Activated naive CD8-positive, alpha-beta T cell treated with anti-CD3 and anti-CD28 coated beads, Interleukin-2, amount 10 ng/mL, durations not matched to agents 7 days and 5 days (primary cell): Measurements from ENCODE around the gene ERFL. TPM values are rescaled to one million over a fixed set of nuclear protein-coding genes. Genes with fewer than 3 reads are reported as not detected.

Source experiments
- ATAC-seq: fragments of 150-1000 bp; cut with Tn5 transposase; one replicate; pipeline ENCODE4 v1.10.0; 2021; ENCODE audit warnings: low read depth, moderate library complexity
- POLR2A ChIA-PET: fragments of 350-600 bp; sonication (Branson Sonifier 250); formaldehyde crosslinking; loops from one replicate; lab custom pipeline; 2021; ENCODE audit warnings: antibody characterized with exemption; lab: Charles Lee
- DNase-seq: peaks from one replicate; pipeline ENCODE4 v3.0.0; 2021
- H3K27ac Mint-ChIP-seq: one replicate; pipeline ENCODE4 v1.8.0; 2022; ENCODE audit warnings: mild to moderate bottlenecking, mixed read lengths
- H3K27me3 Mint-ChIP-seq: one replicate; pipeline ENCODE4 v1.8.0; 2022; ENCODE audit warnings: mild to moderate bottlenecking, moderate library complexity, mixed read lengths
- H3K36me3 Mint-ChIP-seq: one replicate; pipeline ENCODE4 v1.8.0; 2021; ENCODE audit warnings: mild to moderate bottlenecking, mixed read lengths
- H3K4me1 Mint-ChIP-seq: one replicate; pipeline ENCODE4 v1.8.0; 2021; ENCODE audit warnings: mixed read lengths
- H3K4me3 Mint-ChIP-seq: one replicate; pipeline ENCODE4 v1.8.0; 2022; ENCODE audit warnings: mild to moderate bottlenecking, moderate library complexity, mixed read lengths
- H3K9me3 Mint-ChIP-seq: one replicate; pipeline ENCODE4 v1.8.0; 2021; ENCODE audit warnings: mixed read lengths
- total RNA-seq, 2 experiments: library from RNA; stranded (reverse); gene quantifications; one replicate each; pipeline ENCODE4 v1.2.3, GENCODE V29; 2021

The ERFL gene
- total RNA-seq, 2 experiments from 2014 or later: 4.3 to 4.5 TPM

DNA sequence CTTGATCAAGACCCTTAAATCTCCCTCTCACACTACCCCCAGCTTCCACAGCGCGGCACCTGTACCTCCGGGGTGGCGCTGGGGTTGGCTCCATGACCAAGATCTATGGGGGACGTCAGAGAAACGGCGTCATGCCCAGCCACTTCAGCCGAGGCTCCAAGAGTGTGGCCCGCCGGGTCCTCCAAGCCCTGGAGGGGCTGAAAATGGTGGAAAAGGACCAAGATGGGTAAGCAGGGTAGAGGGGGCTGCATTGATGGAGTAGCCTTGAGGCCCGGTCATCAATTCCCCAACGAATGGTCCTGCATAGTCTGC is 59.3 kb downstream of the ERFL start:
- H3K4me3 Mint-ChIP-seq: no peak overlapping the region

GRCh38 chr19:41868120-41868988 is 59.9 kb downstream of the ERFL start:
- peak overlapping the region; percentile 85 for H3K27ac Mint-ChIP-seq
- POLR2A ChIA-PET: interaction anchor here (0.8 to 8.3 kb wide), 6 partner anchors 8 to 84 kb away, joined by 3 to 112 read pairs (median 4); partner anchors contain the start of genes ERFL and RPS19
- peaks cover 65% of the 10 kb centered on the region for H3K4me1 Mint-ChIP-seq
- ATAC-seq (no peak), DNase-seq (no peak)
- peaks cover 37% of the 10 kb centered on the region for H3K36me3 Mint-ChIP-seq
- peak overlapping the region; percentile 33 for H3K4me3 Mint-ChIP-seq
- no peaks in the 10 kb centered on the region for H3K9me3 Mint-ChIP-seq
- H3K27me3 Mint-ChIP-seq: no peaks in the 10 kb centered on the region

More for the DNA sequence above, 59.3 kb downstream of the ERFL start:
- POLR2A ChIA-PET: interaction anchor here (0.8 to 8.3 kb wide), 6 partner anchors 9 to 83 kb away, joined by 3 to 112 read pairs (median 4); partner anchors contain the start of genes ERFL and RPS19
- H3K27ac Mint-ChIP-seq: peak overlapping the region; percentile 85
- H3K4me1 Mint-ChIP-seq: peaks cover 62% of the 10 kb centered on the region
- peaks cover 34% of the 10 kb centered on the region for H3K36me3 Mint-ChIP-seq
- no peaks in the 10 kb centered on the region for H3K27me3 Mint-ChIP-seq
- no peak for DNase-seq
- no peak for ATAC-seq
- H3K9me3 Mint-ChIP-seq: no peaks in the 10 kb centered on the region

DNA sequence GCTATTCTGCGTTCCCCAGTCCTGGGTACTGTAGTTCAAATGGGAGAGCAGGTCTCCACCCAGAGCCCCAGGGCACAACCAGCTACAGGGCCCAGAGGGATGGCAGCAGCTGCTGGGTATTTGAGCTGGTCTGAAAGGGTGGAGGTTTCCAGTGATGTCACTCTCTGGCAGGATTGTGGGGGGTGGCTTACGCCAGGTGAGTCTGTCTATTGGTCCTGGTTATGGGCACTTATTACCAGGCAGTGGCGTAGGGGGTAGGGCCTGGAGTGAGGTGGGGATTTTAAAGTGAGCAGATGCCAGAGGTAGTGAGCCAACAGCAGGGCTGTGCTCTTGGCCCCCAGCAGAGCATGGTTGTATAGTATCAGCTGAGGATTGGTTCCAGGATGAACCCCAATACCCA is 62.0 kb downstream of the ERFL start:
- ATAC-seq (no peak), DNase-seq (no peak)
- POLR2A ChIA-PET: no interaction called here
- peaks cover 51% of the 10 kb centered on the region for H3K36me3 Mint-ChIP-seq
- H3K27ac Mint-ChIP-seq: peak overlapping the region; percentile 68
- H3K27me3 Mint-ChIP-seq: no peaks in the 10 kb centered on the region
- H3K4me1 Mint-ChIP-seq: peaks cover 68% of the 10 kb centered on the region
- no peaks in the 10 kb centered on the region for H3K9me3 Mint-ChIP-seq
- no peak overlapping the region for H3K4me3 Mint-ChIP-seq

GRCh38 chr19:41864374-41864773 is 63.9 kb downstream of the ERFL start:
- no peaks in the 10 kb centered on the region for H3K27me3 Mint-ChIP-seq
- DNase-seq (no peak), ATAC-seq (no peak)
- H3K9me3 Mint-ChIP-seq: no peaks in the 10 kb centered on the region
- peak overlapping the region; percentile 52 for H3K4me3 Mint-ChIP-seq
- peak overlapping the region; percentile 87 for H3K27ac Mint-ChIP-seq
- POLR2A ChIA-PET: interaction anchor here (1.0 to 4.1 kb wide), 6 partner anchors 9 to 95 kb away, joined by 3 to 34 read pairs (median 6); partner anchors contain the start of genes ARHGEF1 and RABAC1
- H3K4me1 Mint-ChIP-seq: peaks cover 58% of the 10 kb centered on the region
- peaks cover 48% of the 10 kb centered on the region for H3K36me3 Mint-ChIP-seq

- Mint-ChIP-seq H3K9me3 (no peaks in the 10 kb centered on the region), H3K27ac (peak overlapping the region; percentile 82), H3K4me3 (peak overlapping the region; percentile 85), H3K36me3 (peaks cover 46% of the 10 kb centered on the region), H3K27me3 (no peaks in the 10 kb centered on the region), H3K4me1 (peaks cover 55% of the 10 kb centered on the region)
- ATAC-seq: no peak
- POLR2A ChIA-PET: interaction anchor here (0.7 to 4.1 kb wide), 13 partner anchors 10 to 96 kb away, joined by 3 to 34 read pairs (median 4); partner anchors contain the start of genes ARHGEF1 and RABAC1
- no peak for DNase-seq
Measured at GRCh38 chr19:41863209-41863931, 64.9 kb downstream of the ERFL start.

DNA sequence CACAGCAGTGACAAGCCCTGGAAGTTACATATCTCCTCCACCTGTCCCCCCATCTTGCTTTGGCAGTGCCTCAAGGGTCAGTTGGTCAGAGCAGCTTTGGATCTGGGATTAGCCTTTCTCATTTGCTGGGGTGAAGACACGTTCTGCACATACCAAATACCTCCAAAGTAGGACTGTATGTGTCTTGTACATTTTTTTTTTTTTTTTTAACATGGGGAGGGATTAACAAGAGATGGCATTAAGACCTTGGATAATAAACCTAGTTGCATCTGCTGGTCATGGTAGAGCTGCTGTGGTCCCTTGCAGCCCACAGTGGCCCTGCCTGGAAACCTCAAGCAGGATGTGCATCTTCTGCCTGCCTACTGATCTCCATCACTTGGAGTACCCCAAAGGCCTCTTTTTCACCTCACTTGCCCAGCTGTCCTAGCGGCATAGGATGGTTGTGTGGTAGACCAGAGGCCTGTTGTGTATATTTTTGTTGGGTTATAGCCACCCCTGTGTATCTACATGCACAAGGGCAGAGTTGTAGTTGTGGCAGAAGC is 65.7 kb downstream of the ERFL start:
- H3K27ac Mint-ChIP-seq: peak overlapping the region; percentile 82

GRCh38 chr19:41861846-41862245 is 66.4 kb downstream of the ERFL start:
- Mint-ChIP-seq H3K27ac (peak overlapping the region; percentile 82), H3K4me3 (peak overlapping the region; percentile 85), H3K36me3 (peaks cover 41% of the 10 kb centered on the region), H3K4me1 (peaks cover 47% of the 10 kb centered on the region), H3K9me3 (no peaks in the 10 kb centered on the region), H3K27me3 (no peaks in the 10 kb centered on the region)
- DNase-seq (no peak), ATAC-seq (no peak)
- POLR2A ChIA-PET: interaction anchor here (0.7 to 4.1 kb wide), 11 partner anchors 11 to 96 kb away, joined by 3 to 106 read pairs (median 8); partner anchors contain the start of genes ARHGEF1, CD79A and RABAC1

More for the DNA sequence above, 65.7 kb downstream of the ERFL start:
- POLR2A ChIA-PET: interaction anchor here (0.7 to 4.1 kb wide), 11 partner anchors 11 to 96 kb away, joined by 3 to 34 read pairs (median 4); partner anchors contain the start of genes ARHGEF1 and RABAC1
- Mint-ChIP-seq H3K27me3 (no peaks in the 10 kb centered on the region), H3K36me3 (peaks cover 41% of the 10 kb centered on the region), H3K4me1 (peaks cover 47% of the 10 kb centered on the region), H3K9me3 (no peaks in the 10 kb centered on the region), H3K4me3 (peak overlapping the region; percentile 85)
- DNase-seq (no peak), ATAC-seq (no peak)

DNA sequence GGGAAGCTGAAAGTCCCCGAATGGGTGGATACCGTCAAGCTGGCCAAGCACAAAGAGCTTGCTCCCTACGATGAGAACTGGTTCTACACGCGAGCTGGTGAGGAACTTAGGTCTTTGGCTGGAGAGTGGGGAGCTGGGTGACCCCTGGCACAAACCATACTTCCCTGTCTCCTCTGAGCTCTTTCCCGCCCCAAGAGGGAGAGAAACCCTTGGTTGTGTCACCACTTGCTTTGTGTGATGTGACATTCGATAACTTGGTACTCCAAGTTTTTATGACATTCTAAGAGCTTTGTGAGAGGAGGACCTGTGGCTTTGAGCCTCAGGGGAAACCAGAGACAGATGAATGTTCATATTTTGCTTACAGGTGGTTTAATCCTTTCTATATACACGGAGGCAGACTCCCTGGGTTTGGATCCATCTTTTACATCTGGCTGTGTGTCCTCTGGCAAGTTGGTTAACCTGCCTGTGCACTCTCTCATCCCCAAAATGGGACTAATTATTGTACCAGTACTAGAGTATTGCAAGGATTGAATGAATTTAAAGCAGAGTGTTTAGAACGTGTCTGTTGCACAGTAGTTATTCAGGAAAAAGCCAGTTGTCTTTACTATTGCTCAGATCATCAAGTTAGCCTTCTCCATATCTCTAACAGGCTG is 67.0 kb downstream of the ERFL start:
- DNase-seq: no peak
- ATAC-seq: no peak
- Mint-ChIP-seq H3K4me3 (peak overlapping the region; percentile 85), H3K4me1 (peaks cover 45% of the 10 kb centered on the region), H3K9me3 (no peaks in the 10 kb centered on the region), H3K27ac (peak overlapping the region; percentile 82), H3K36me3 (peaks cover 41% of the 10 kb centered on the region), H3K27me3 (no peaks in the 10 kb centered on the region)
- POLR2A ChIA-PET: interaction anchor here (0.9 to 4.1 kb wide), 7 partner anchors 10 to 97 kb away, joined by 3 to 112 read pairs (median 25); partner anchors contain the start of genes ARHGEF1, CD79A and RABAC1

GRCh38 chr19:41860419-41861115 is 67.7 kb downstream of the ERFL start:
- POLR2A ChIA-PET: interaction anchor here (0.6 to 4.1 kb wide), 11 partner anchors 9 to 259 kb away, joined by 3 to 112 read pairs (median 6); partner anchors contain the start of genes ARHGEF1, CD79A and RABAC1
- no peak for DNase-seq
- H3K4me3 Mint-ChIP-seq: peak overlapping the region; percentile 85
- no peak for ATAC-seq
- peaks cover 41% of the 10 kb centered on the region for H3K36me3 Mint-ChIP-seq
- no peaks in the 10 kb centered on the region for H3K27me3 Mint-ChIP-seq
- peak overlapping the region; percentile 82 for H3K27ac Mint-ChIP-seq
- H3K4me1 Mint-ChIP-seq: peaks cover 44% of the 10 kb centered on the region
- no peaks in the 10 kb centered on the region for H3K9me3 Mint-ChIP-seq

DNA sequence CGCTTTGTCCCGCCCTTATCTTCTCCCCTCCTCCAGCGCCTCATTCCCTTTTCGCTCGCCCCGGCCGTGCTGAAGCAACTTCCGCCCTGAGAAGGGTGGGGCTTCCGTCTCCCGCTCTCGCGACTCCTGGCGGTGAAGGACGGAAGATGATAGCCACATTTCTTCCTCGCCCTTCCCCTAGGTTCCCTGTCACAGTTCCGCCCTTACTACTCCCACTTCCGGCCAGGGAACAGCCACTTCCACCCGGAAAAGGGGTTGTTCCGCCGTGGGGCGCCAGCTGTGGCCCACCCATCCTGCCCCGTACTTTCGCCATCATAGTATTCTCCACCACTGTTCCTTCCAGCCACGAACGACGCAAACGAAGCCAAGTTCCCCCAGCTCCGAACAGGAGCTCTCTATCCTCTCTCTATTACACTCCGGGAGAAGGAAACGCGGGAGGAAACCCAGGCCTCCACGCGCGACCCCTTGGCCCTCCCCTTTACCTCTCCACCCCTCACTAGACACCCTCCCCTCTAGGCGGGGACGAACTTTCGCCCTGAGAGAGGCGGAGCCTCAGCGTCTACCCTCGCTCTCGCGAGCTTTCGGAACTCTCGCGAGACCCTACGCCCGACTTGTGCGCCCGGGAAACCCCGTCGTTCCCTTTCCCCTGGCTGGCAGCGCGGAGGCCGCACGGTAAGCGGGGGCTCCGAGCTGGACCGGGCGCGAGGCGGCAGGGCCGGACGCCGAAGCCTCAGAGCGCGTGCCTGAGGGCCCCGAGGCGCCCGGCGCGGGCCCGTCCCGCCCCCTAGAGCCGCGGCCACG is 68.4 kb downstream of the ERFL start, which contains the start of gene RPS19:
TSS of gene RPS19 (plus strand) at position 638 of the 801 bp plus-strand sequence. CDS start 520 bp downstream, outside the sequence.
- Mint-ChIP-seq H3K27me3 (no peaks in the 10 kb centered on the region), H3K4me1 (peaks cover 41% of the 10 kb centered on the region), H3K9me3 (no peaks in the 10 kb centered on the region), H3K27ac (peak within 1 kb of the TSS; percentile 89), H3K4me3 (peak within 1 kb of the TSS; percentile 85), H3K36me3 (peaks cover 38% of the 10 kb centered on the region)
- POLR2A ChIA-PET: interaction anchor here (0.5 to 4.1 kb wide), 14 partner anchors 9 to 717 kb away, joined by 3 to 112 read pairs (median 5); partner anchors contain the start of genes ARHGEF1, CD79A and RABAC1
- ATAC-seq (peak; percentile 83), DNase-seq (peak; percentile 97)

GRCh38 chr19:41859213-41859617 is 69.0 kb downstream of the ERFL start:
- Mint-ChIP-seq H3K4me1 (peaks cover 35% of the 10 kb centered on the region), H3K4me3 (peak overlapping the region; percentile 85), H3K36me3 (peaks cover 32% of the 10 kb centered on the region), H3K27ac (peak overlapping the region; percentile 89), H3K27me3 (peaks cover 4% of the 10 kb centered on the region), H3K9me3 (no peaks in the 10 kb centered on the region)
- ATAC-seq (no peak), DNase-seq (no peak)
- POLR2A ChIA-PET: interaction anchor here (0.5 to 4.1 kb wide), 10 partner anchors 8 to 716 kb away, joined by 3 to 112 read pairs (median 6); partner anchors contain the start of genes ARHGEF1, CD79A and RABAC1
